Measurements from ENCODE around the gene RERE.

RERE gene

DNA sequence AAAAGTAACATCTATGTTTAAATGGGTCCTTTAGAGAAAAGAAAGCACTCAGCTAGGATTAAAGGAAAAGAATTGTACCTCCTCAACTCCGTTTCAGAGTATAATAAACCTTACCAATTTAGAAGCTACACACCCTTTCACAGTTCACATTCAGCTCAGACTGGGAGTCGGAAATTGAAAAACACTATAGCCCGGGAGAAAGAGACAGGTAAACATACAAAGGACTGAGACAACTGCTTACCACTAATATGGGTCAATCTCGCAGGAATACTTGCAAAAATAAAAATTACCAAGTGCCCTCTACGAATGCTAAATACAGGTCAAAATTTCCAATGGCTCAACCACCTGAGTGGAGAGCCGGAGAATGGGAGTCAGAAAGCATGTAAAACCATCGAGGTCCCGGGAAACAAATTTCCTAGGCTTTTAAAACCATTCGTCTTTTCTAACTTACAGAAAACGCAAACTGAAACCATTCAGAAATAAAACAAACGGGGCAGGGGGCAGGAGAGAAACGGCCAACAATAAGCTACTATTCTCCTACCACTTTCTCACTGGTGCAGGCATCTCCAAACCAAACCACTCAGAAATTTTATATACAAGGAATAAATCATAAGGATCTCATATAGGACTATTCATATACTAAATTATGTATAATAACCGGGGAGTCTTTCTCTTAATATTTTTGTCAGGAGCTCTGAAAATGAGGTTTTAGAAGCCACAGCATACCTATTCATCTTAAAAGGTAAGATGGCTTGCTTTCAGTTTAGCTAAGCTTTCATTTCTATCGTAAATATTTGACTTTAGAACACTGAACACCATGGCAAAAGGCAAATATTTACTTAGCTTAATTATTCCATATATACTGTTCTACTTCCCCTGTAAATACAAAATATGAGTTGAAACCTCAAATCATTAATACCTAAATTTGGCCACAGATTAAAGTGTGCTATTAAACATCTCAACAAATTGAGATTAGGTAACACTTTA, 136.5 kb downstream of the RERE start:
- Histone ChIP-seq H3K27ac (ENCODE audit: extremely low read depth, low read depth, low read length) (no peak overlapping the region), H3K4me3 (ENCODE audit: low read depth, low read length) (no peak overlapping the region), H3K4me1 (ENCODE audit: control insufficient read depth, insufficient read depth, low read length) (peaks cover 41% of the 10 kb centered on the region), H3K36me3 (ENCODE audit: control insufficient read depth in 2 of 2, insufficient read depth in 1 of 2, low read length in 2 of 2) (no peaks in the 10 kb centered on the region), H3K9me3 (ENCODE audit: control insufficient read depth, insufficient read depth, low read depth, low read length) (no peaks in the 10 kb centered on the region)
- TF ChIP-seq, protein P1, sequence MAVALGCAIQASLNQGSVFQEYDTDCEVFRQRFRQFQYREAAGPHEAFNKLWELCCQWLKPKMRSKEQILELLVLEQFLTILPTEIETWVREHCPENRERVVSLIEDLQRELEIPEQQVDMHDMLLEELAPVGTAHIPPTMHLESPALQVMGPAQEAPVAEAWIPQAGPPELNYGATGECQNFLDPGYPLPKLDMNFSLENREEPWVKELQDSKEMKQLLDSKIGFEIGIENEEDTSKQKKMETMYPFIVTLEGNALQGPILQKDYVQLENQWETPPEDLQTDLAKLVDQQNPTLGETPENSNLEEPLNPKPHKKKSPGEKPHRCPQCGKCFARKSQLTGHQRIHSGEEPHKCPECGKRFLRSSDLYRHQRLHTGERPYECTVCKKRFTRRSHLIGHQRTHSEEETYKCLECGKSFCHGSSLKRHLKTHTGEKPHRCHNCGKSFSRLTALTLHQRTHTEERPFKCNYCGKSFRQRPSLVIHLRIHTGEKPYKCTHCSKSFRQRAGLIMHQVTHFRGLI (tag by site-specific recombination; IDR thresholded peaks at IDR 0.05) = 0 out of 2 replicates have a peak, but pooled peaks have one; percentile 9
- TF ChIP-seq ZNF843 (tag by site-specific recombination; IDR thresholded peaks at IDR 0.05) (no peak), REPIN1 (tag by site-specific recombination; IDR thresholded peaks at IDR 0.05; ENCODE audit: low read depth) (no peak), ZNF366 (tag by site-specific recombination; conservative IDR thresholded peaks at IDR 0.05) (0 out of 2 replicates have a peak, but pooled peaks have one; percentile 3)
- TF ChIP-seq, protein P2, sequence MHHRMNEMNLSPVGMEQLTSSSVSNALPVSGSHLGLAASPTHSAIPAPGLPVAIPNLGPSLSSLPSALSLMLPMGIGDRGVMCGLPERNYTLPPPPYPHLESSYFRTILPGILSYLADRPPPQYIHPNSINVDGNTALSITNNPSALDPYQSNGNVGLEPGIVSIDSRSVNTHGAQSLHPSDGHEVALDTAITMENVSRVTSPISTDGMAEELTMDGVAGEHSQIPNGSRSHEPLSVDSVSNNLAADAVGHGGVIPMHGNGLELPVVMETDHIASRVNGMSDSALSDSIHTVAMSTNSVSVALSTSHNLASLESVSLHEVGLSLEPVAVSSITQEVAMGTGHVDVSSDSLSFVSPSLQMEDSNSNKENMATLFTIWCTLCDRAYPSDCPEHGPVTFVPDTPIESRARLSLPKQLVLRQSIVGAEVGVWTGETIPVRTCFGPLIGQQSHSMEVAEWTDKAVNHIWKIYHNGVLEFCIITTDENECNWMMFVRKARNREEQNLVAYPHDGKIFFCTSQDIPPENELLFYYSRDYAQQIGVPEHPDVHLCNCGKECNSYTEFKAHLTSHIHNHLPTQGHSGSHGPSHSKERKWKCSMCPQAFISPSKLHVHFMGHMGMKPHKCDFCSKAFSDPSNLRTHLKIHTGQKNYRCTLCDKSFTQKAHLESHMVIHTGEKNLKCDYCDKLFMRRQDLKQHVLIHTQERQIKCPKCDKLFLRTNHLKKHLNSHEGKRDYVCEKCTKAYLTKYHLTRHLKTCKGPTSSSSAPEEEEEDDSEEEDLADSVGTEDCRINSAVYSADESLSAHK (tag by site-specific recombination; IDR thresholded peaks at IDR 0.05) = peak; percentile 37; the same call in 1 of the 2 replicates
- ChIA-PET POLR2A (interaction anchor here (0.5 kb wide), 1 partner anchor 406 kb away, joined by 3 read pairs; no protein-coding TSS in a partner anchor), CTCF (interaction anchor here (0.5 to 2.5 kb wide), 6 partner anchors 9 to 168 kb away, joined by 4 to 13 read pairs (median 10); no protein-coding TSS in a partner anchor)

DNA sequence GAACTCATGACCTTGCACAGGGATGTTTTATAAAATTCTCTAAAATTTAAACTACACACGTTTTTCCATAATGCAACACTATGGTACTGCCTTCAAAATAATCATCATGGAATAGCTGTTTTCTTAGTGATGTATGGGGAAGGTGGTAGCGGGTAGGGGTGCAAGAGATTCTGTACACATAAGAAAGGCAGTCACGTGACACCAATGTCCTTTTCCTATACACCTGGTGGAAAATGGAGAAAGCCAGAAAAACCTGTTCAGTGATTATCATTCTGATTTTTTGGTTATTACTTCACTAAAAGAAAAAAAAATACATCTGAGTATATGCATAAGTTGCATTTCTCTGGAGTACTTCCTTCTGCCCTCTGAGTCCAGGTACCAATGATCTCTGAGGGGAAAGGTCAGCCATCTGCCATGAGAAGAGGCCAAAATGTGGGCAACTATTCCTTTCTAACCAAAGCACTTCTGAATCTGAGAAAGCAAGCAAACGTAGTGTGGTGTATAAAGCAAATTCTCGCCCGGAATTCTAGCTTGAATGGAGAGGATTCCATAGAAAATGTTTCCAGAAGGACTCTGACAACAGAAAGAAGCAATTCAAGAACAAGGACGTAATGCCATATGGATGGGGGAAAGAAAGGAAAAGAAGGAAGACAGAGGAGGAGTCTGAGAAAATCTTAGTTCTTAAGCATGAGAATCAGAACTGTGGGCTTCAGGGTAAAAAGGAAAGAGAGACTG, 137.3 kb downstream of the RERE start:
- TF ChIP-seq, protein P3, sequence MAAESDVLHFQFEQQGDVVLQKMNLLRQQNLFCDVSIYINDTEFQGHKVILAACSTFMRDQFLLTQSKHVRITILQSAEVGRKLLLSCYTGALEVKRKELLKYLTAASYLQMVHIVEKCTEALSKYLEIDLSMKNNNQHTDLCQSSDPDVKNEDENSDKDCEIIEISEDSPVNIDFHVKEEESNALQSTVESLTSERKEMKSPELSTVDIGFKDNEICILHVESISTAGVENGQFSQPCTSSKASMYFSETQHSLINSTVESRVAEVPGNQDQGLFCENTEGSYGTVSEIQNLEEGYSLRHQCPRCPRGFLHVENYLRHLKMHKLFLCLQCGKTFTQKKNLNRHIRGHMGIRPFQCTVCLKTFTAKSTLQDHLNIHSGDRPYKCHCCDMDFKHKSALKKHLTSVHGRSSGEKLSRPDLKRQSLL (tag by site-specific recombination; IDR thresholded peaks at IDR 0.05) = no peak
- TF ChIP-seq ZNF366 (tag by site-specific recombination; conservative IDR thresholded peaks at IDR 0.05) = 0 out of 2 replicates have a peak, but pooled peaks have one; percentile 20
- POLR2A ChIA-PET = no interaction called here
- H3K4me3 ChIP-seq (ENCODE audit: low read depth, low read length) = no peak overlapping the region
- no peaks in the 10 kb centered on the region for H3K9me3 ChIP-seq (ENCODE audit: control insufficient read depth, insufficient read depth, low read depth, low read length)
- CTCF ChIA-PET = interaction anchor here (1.0 to 2.5 kb wide), 4 partner anchors 8 to 119 kb away, joined by 4 to 13 read pairs (median 11); no protein-coding TSS in a partner anchor
- H3K4me1 ChIP-seq (ENCODE audit: control insufficient read depth, insufficient read depth, low read length) = peaks cover 42% of the 10 kb centered on the region
- H3K27ac ChIP-seq (ENCODE audit: extremely low read depth, low read depth, low read length) = no peak overlapping the region
- no peaks in the 10 kb centered on the region for H3K36me3 ChIP-seq (ENCODE audit: control insufficient read depth in 2 of 2, insufficient read depth in 1 of 2, low read length in 2 of 2)

DNA sequence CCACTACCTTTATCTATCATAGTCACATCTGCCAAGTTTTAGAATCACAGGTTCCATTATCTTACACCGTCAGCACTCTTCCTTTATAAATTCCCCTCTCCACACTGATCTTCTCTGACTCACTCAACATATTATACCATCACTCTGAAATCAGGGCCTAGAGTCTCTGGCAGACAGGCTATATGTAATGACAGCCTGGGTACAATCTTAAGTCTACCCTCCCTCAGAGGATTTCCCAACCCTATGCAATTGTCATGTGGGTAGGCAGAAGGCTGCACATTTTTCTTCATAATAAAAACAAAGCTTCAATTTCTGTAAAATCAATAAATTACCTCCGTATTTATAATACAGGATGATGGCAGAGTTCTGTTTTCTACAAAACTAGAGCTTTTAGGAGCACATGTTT, 138.0 kb downstream of the RERE start:
- ChIA-PET POLR2A (no interaction called here), CTCF (interaction anchor here (1.0 kb wide), 1 partner anchor 118 kb away, joined by 4 read pairs; no protein-coding TSS in a partner anchor)
- Histone ChIP-seq H3K4me1 (ENCODE audit: control insufficient read depth, insufficient read depth, low read length) (peaks cover 49% of the 10 kb centered on the region), H3K9me3 (ENCODE audit: control insufficient read depth, insufficient read depth, low read depth, low read length) (no peaks in the 10 kb centered on the region), H3K36me3 (ENCODE audit: control insufficient read depth in 2 of 2, insufficient read depth in 1 of 2, low read length in 2 of 2) (no peaks in the 10 kb centered on the region), H3K4me3 (ENCODE audit: low read depth, low read length) (no peak overlapping the region), H3K27ac (ENCODE audit: extremely low read depth, low read depth, low read length) (no peak overlapping the region)
- TF ChIP-seq, protein P4, sequence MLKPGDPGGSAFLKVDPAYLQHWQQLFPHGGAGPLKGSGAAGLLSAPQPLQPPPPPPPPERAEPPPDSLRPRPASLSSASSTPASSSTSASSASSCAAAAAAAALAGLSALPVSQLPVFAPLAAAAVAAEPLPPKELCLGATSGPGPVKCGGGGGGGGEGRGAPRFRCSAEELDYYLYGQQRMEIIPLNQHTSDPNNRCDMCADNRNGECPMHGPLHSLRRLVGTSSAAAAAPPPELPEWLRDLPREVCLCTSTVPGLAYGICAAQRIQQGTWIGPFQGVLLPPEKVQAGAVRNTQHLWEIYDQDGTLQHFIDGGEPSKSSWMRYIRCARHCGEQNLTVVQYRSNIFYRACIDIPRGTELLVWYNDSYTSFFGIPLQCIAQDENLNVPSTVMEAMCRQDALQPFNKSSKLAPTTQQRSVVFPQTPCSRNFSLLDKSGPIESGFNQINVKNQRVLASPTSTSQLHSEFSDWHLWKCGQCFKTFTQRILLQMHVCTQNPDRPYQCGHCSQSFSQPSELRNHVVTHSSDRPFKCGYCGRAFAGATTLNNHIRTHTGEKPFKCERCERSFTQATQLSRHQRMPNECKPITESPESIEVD (tag by site-specific recombination; IDR thresholded peaks at IDR 0.05) = peak; percentile 14; the same call in 1 of the 2 replicates
- TF ChIP-seq ZEB2 (tag by site-specific recombination; IDR thresholded peaks at IDR 0.05) = peak; percentile 58; the same call in 1 of the 2 replicates
- TF ChIP-seq ZBTB17 (tag by site-specific recombination; IDR thresholded peaks at IDR 0.05) = 0 out of 2 replicates have a peak, but pooled peaks have one; percentile 9
- TF ChIP-seq ZNF211 (tag by site-specific recombination; IDR thresholded peaks at IDR 0.05; ENCODE audit: low read depth) = no peak
- peak; percentile 42 for TF ChIP-seq SP7 (tag by site-specific recombination; IDR thresholded peaks at IDR 0.05)
- TF ChIP-seq YY2 (tag by site-specific recombination; IDR thresholded peaks at IDR 0.05) = no peak
- no peak for TF ChIP-seq ZSCAN30 (tag by site-specific recombination; IDR thresholded peaks at IDR 0.05)

All from HEK293 (cell line).